WTC11 (cell line): ENCODE measurements around the gene TTI1. TPM values are rescaled to one million over a fixed set of nuclear protein-coding genes. Genes with fewer than 3 reads are reported as not detected.

ENCODE experiments used
- ATAC-seq: fragments of 200-7000 bp; cut with Tn5 transposase; 2 replicates; pipeline ENCODE4 v1.10.0; 2021; ENCODE audit warnings: mild to moderate bottlenecking, moderate library complexity
- CTCF ChIA-PET: fragments of 300-600 bp; sonication (Branson Sonifier 250); formaldehyde crosslinking; loops from one replicate; lab custom pipeline; 2021; ENCODE audit warnings: antibody characterized with exemption; lab: Charles Lee
- POLR2A ChIA-PET: fragments of 350-600 bp; sonication (Branson Sonifier 250); formaldehyde crosslinking; loops from one replicate; lab custom pipeline; 2021; ENCODE audit warnings: antibody characterized with exemption; lab: Charles Lee
- DNase-seq: peaks from one replicate; pipeline ENCODE4 v3.0.0; 2021; ENCODE audit warnings: low spot score
- H3K27ac Mint-ChIP-seq: 2 replicates; pipeline ENCODE4 v1.8.0; 2021; ENCODE audit warnings: mixed read lengths
- H3K27me3 Mint-ChIP-seq: 2 replicates; pipeline ENCODE4 v1.8.0; 2021; ENCODE audit warnings: low read depth, mild to moderate bottlenecking, moderate library complexity, mixed read lengths
- H3K36me3 Mint-ChIP-seq: 2 replicates; pipeline ENCODE4 v1.8.0; 2021; ENCODE audit warnings: mixed read lengths
- H3K4me1 Mint-ChIP-seq: 2 replicates; pipeline ENCODE4 v1.8.0; 2022; ENCODE audit warnings: mixed read lengths
- H3K4me3 Mint-ChIP-seq: 2 replicates; pipeline ENCODE4 v1.8.0; 2021; ENCODE audit warnings: mild to moderate bottlenecking, moderate library complexity, mixed read lengths
- H3K9me3 Mint-ChIP-seq: 2 replicates; pipeline ENCODE4 v1.8.0; 2021; ENCODE audit warnings: mixed read lengths
- ARID4B ChIP-seq: sonication (generic); formaldehyde crosslinking; IDR thresholded peaks from 2 replicates; pipeline ENCODE4 v1.8.0; 2023; ENCODE audit warnings: missing genetic modification reagents, mild to moderate bottlenecking, borderline replicate concordance
- CBFB ChIP-seq: sonication (generic); formaldehyde crosslinking; IDR thresholded peaks from 2 replicates; pipeline ENCODE4 v1.8.1; 2022; ENCODE audit warnings: mild to moderate bottlenecking, low read depth, missing genetic modification reagents
- CREM ChIP-seq: sonication (generic); formaldehyde crosslinking; IDR thresholded peaks from 2 replicates; pipeline ENCODE4 v1.8.1; 2022; ENCODE audit warnings: mild to moderate bottlenecking, missing genetic modification reagents, moderate library complexity
- E2F4 ChIP-seq: sonication (generic); formaldehyde crosslinking; IDR thresholded peaks from 2 replicates; pipeline ENCODE4 v1.8.1; 2022; ENCODE audit warnings: low read depth, mild to moderate bottlenecking, moderate library complexity, missing genetic modification reagents, borderline replicate concordance
- ETV6 ChIP-seq: sonication (generic); formaldehyde crosslinking; IDR thresholded peaks from 2 replicates; pipeline ENCODE4 v1.8.1; 2022; ENCODE audit warnings: mild to moderate bottlenecking, missing genetic modification reagents
- FOXP1 ChIP-seq: sonication (generic); formaldehyde crosslinking; IDR thresholded peaks from 2 replicates; pipeline ENCODE4 v1.8.0; 2022; ENCODE audit warnings: missing genetic modification reagents, mild to moderate bottlenecking, moderate library complexity, borderline replicate concordance
- HMGA2 ChIP-seq: fragments of 250-450 bp; sonication (Bioruptor Pico); IDR thresholded peaks from 2 replicates; pipeline ENCODE4 v1.4.0; 2021; ENCODE audit warnings: mild to moderate bottlenecking, moderate library complexity
- IRF1 ChIP-seq: sonication (generic); formaldehyde crosslinking; IDR thresholded peaks from 2 replicates; pipeline ENCODE4 v1.8.0; 2023; ENCODE audit warnings: missing genetic modification reagents
- JAZF1 ChIP-seq: fragments of 250-450 bp; sonication (Bioruptor Pico); IDR thresholded peaks from 2 replicates; pipeline ENCODE4 v1.9.0; 2021; ENCODE audit warnings: moderate library complexity, mild to moderate bottlenecking, inconsistent platforms
- JUN ChIP-seq: sonication (generic); formaldehyde crosslinking; IDR thresholded peaks from 2 replicates; pipeline ENCODE4 v1.8.0; 2023; ENCODE audit warnings: mild to moderate bottlenecking, missing genetic modification reagents
- MLX ChIP-seq: sonication (generic); formaldehyde crosslinking; IDR thresholded peaks from 2 replicates; pipeline ENCODE4 v1.8.1; 2023; ENCODE audit warnings: mild to moderate bottlenecking, missing genetic modification reagents, moderate library complexity
- NFE2L1 ChIP-seq: sonication (generic); formaldehyde crosslinking; IDR thresholded peaks from 2 replicates; pipeline ENCODE4 v1.8.1; 2023; ENCODE audit warnings: missing genetic modification reagents
- NFYB ChIP-seq: sonication (generic); formaldehyde crosslinking; conservative IDR thresholded peaks from 2 replicates; pipeline ENCODE4 v1.8.0; 2022; ENCODE audit warnings: low read depth, missing genetic modification reagents
- NR2C2 ChIP-seq: sonication (generic); formaldehyde crosslinking; IDR thresholded peaks from 2 replicates; pipeline ENCODE4 v1.8.0; 2022; ENCODE audit warnings: mild to moderate bottlenecking, missing genetic modification reagents
- NR3C1 ChIP-seq: sonication (generic); formaldehyde crosslinking; conservative IDR thresholded peaks from 2 replicates; pipeline ENCODE4 v1.8.1; 2023; ENCODE audit warnings: low read depth, mild to moderate bottlenecking, missing genetic modification reagents
- RELA ChIP-seq: sonication (generic); formaldehyde crosslinking; IDR thresholded peaks from 2 replicates; pipeline ENCODE4 v1.8.1; 2022; ENCODE audit warnings: missing genetic modification reagents, mild to moderate bottlenecking, borderline replicate concordance
- SP1 ChIP-seq: sonication (generic); formaldehyde crosslinking; conservative IDR thresholded peaks from 2 replicates; pipeline ENCODE4 v1.8.1; 2022; ENCODE audit warnings: missing genetic modification reagents
- ZNF232 ChIP-seq: sonication (generic); formaldehyde crosslinking; IDR thresholded peaks from 2 replicates; pipeline ENCODE4 v1.8.0; 2022; ENCODE audit warnings: mild to moderate bottlenecking, missing genetic modification reagents
- ZNF396 ChIP-seq: fragments of 250-450 bp; sonication (Bioruptor Pico); IDR thresholded peaks from 2 replicates; pipeline ENCODE4 v1.8.0; 2021; ENCODE audit warnings: mild to moderate bottlenecking, moderate library complexity, borderline replicate concordance
- ZNF416 ChIP-seq: fragments of 250-450 bp; sonication (Bioruptor Pico); IDR thresholded peaks from 2 replicates; pipeline ENCODE4 v1.9.0; 2021; ENCODE audit warnings: mild to moderate bottlenecking, inconsistent platforms
- ZNF425 ChIP-seq: fragments of 250-450 bp; sonication (Bioruptor Pico); conservative IDR thresholded peaks from 2 replicates; pipeline ENCODE4 v1.9.0; 2021; ENCODE audit warnings: mild to moderate bottlenecking
- ZSCAN18 ChIP-seq: fragments of 250-450 bp; sonication (Bioruptor Pico); IDR thresholded peaks from 2 replicates; pipeline ENCODE4 v2.1.2; 2022; ENCODE audit warnings: mild to moderate bottlenecking, moderate library complexity
- total RNA-seq: library from RNA; stranded (reverse); gene quantifications from 3 replicates; pipeline ENCODE4 v1.2.3, GENCODE V29; 2021

The TTI1 gene
- total RNA-seq, 1 experiment from 2014 or later: 43.5 TPM

- no peak for TF ChIP-seq NR2C2 (CRISPR knock-in tag)
- TF ChIP-seq NFYB (CRISPR knock-in tag): no peak
- TF ChIP-seq ZSCAN18: no peak
- TF ChIP-seq HMGA2: no peak
Observed at GRCh38 chr20:37958856-37959520, 74.3 kb downstream of the TTI1 start (continued).

GRCh38 chr20:37956107-37956585 lies 77.1 kb downstream of the TTI1 start:
- ATAC-seq: no peak
- CTCF ChIA-PET: no interaction called here
- Mint-ChIP-seq H3K36me3 (no peaks in the 10 kb centered on the region), H3K9me3 (peaks cover 9% of the 10 kb centered on the region)
- TF ChIP-seq CREM (CRISPR knock-in tag) (no peak), ARID4B (CRISPR knock-in tag) (no peak), CBFB (no peak), E2F4 (no peak), ZNF416 (CRISPR knock-in tag) (no peak)
- TF ChIP-seq, all 79 proteins: peak for 0
- Mint-ChIP-seq H3K27me3 (no peaks in the 10 kb centered on the region; the same call in 1 of the 2 replicates), H3K4me1 (no peaks in the 10 kb centered on the region), H3K27ac (no peak overlapping the region), H3K4me3 (no peak overlapping the region)
- POLR2A ChIA-PET: no interaction called here
- no peak for DNase-seq

GRCh38 chr20:37955511-37955910 lies 77.7 kb downstream of the TTI1 start:
- ATAC-seq: no peak
- Mint-ChIP-seq H3K4me3 (no peak overlapping the region), H3K36me3 (no peaks in the 10 kb centered on the region), H3K27ac (no peak overlapping the region), H3K27me3 (no peaks in the 10 kb centered on the region; the same call in 1 of the 2 replicates), H3K9me3 (peaks cover 4% of the 10 kb centered on the region), H3K4me1 (no peaks in the 10 kb centered on the region)
- ChIA-PET POLR2A (no interaction called here), CTCF (no interaction called here)
- no peak for DNase-seq
- no peak for TF ChIP-seq JAZF1
- TF ChIP-seq NR3C1 (CRISPR knock-in tag): no peak
- TF ChIP-seq NFE2L1 (CRISPR knock-in tag): no peak
- no peak for TF ChIP-seq FOXP1 (CRISPR knock-in tag)
- TF ChIP-seq ETV6 (CRISPR knock-in tag): no peak
- no peak for TF ChIP-seq ZNF396 (CRISPR knock-in tag)
- TF ChIP-seq JUN: no peak
- TF ChIP-seq IRF1 (CRISPR knock-in tag): no peak
- TF ChIP-seq E2F4: no peak
- no peak for TF ChIP-seq ZNF416 (CRISPR knock-in tag)
- TF ChIP-seq RELA (CRISPR knock-in tag): no peak
- TF ChIP-seq MLX (CRISPR knock-in tag): no peak
- no peak for TF ChIP-seq SP1
- TF ChIP-seq ZNF425 (CRISPR knock-in tag): no peak
- no peak for TF ChIP-seq ZNF232 (CRISPR knock-in tag)
